ENCODE measurements around the gene G6PC3. TPM values are rescaled to one million over a fixed set of nuclear protein-coding genes. Genes with fewer than 3 reads are reported as not detected.

G6PC3 gene
- total RNA-seq, 4 donors from 2014 or later: 41.4 to 104 (median 80.8) TPM

DNA sequence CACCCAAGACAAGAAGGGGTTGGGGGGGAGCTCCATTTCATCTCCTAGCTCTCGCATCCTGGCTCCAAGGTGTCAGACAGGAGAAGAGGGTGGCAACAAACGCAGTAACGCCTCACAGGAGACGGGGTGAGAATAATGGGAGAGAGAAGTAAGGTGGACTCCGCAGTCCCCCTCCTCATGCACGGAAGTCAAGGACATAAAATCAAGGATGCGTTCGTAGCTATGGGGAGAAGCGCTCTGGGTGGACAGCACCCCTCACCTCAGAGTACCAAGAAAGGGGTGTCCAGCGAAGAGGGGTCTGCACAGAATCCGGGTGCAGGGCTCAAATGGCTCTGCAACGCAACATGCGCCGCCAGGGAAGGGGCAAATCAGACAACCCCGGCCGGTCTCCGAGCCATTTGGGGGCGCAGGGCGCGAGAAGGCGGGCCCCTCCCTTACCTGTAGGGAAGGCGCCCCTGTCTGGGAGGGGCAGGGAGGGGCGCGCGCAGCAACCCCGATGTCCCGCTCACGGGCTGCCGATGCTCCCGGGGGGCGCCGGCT lies 52.4 kb downstream of the G6PC3 start:
- intact Hi-C loops (cut with DNase I): loop anchor here (10.0 kb wide), 3 partner anchors 48 to 218 kb away; partner anchors contain the start of genes G6PC3, MPP2 and TMEM101
- WGBS, 2 donors: 1% methylated on average over 11 to 17 of the region's 32 CpGs
- H3K9me3 ChIP-seq: no peaks in the 10 kb centered on the region
- no peak for TF ChIP-seq POLR2A (IDR thresholded peaks at IDR 0.05)
- TF ChIP-seq, protein P1, sequence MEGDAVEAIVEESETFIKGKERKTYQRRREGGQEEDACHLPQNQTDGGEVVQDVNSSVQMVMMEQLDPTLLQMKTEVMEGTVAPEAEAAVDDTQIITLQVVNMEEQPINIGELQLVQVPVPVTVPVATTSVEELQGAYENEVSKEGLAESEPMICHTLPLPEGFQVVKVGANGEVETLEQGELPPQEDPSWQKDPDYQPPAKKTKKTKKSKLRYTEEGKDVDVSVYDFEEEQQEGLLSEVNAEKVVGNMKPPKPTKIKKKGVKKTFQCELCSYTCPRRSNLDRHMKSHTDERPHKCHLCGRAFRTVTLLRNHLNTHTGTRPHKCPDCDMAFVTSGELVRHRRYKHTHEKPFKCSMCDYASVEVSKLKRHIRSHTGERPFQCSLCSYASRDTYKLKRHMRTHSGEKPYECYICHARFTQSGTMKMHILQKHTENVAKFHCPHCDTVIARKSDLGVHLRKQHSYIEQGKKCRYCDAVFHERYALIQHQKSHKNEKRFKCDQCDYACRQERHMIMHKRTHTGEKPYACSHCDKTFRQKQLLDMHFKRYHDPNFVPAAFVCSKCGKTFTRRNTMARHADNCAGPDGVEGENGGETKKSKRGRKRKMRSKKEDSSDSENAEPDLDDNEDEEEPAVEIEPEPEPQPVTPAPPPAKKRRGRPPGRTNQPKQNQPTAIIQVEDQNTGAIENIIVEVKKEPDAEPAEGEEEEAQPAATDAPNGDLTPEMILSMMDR (IDR thresholded peaks at IDR 0.05): no peak
- no peaks in the 10 kb centered on the region for H3K36me3 ChIP-seq
- peaks cover 39 to 50% of the 10 kb centered on the region in 2 donors for H3K4me1 ChIP-seq
- peak overlapping the region; percentile 93 to 95 (median 94) for H3K27ac ChIP-seq
- no peaks in the 10 kb centered on the region for H3K27me3 ChIP-seq
- H3K4me3 ChIP-seq (replicated peaks in 1 of 3): peak overlapping the region; percentile 66 to 96 (median 82)
- DNase-seq: no peak

DNA sequence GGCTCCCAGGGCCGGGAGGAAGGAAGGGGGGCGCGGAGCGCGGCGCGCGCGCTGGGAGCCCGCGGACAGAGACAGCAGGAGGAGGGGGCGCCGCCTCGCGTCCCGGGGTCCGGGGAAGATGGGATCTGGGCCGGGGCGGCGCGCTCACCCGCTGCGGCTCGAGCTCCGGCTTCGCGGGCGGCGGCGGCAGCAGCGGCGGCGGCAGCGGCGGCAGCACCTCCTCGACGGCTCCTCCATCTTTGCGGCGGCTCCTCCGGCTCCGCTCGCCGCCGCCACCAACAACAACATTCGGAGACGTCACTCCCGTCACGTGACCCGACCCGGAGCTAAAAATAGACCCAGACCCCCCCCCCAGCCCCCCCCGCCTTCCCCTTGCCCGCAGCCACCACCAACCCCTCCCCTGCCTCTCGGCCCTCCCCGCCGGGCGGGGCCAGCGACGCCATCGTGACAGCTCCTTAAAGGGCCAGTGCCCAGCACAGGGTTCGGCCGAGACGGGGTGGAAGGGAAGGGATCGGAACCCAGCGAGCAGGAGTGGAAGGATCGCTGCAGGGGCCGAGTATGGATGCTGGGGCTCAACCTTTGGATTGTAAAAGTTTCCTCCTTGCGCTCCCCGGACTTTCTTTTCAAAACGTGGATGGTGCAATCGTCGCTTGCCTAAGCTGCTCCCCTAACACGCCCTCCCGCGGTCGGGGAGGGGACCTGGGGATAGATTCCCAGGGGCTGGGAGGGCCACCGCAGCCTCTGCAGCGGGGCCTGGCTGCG lies 53.0 kb downstream of the G6PC3 start, which contains the start of gene HDAC5:
TSS of gene HDAC5 (minus strand) at position 286 of the 762 bp plus-strand sequence. CDS start 6,126 bp downstream, outside the sequence.
- peak within 1 kb of the TSS; percentile 93 to 95 (median 94) for H3K27ac ChIP-seq
- H3K36me3 ChIP-seq: no peaks in the 10 kb centered on the region
- peak in 1 of 2 donors; percentile 92 for TF ChIP-seq POLR2A (IDR thresholded peaks at IDR 0.05)
- TF ChIP-seq, protein P1 (IDR thresholded peaks at IDR 0.05): peak in 5 of 6 experiments; percentile 45 to 60 (median 52)
- H3K27me3 ChIP-seq: no peaks in the 10 kb centered on the region
- H3K9me3 ChIP-seq: no peaks in the 10 kb centered on the region
- intact Hi-C loops (cut with DNase I): loop anchor here (10.0 kb wide), 3 partner anchors 49 to 219 kb away; partner anchors contain the start of genes G6PC3, MPP2 and TMEM101
- H3K4me3 ChIP-seq (replicated peaks in 1 of 3): peak within 1 kb of the TSS; percentile 66 to 96 (median 82)
- peak; percentile 96 to 97 for DNase-seq
- H3K4me1 ChIP-seq: peaks cover 39 to 47% of the 10 kb centered on the region in 2 donors
- 1% methylated on average over 19 to 33 of the region's 78 CpGs for WGBS, 2 donors

DNA sequence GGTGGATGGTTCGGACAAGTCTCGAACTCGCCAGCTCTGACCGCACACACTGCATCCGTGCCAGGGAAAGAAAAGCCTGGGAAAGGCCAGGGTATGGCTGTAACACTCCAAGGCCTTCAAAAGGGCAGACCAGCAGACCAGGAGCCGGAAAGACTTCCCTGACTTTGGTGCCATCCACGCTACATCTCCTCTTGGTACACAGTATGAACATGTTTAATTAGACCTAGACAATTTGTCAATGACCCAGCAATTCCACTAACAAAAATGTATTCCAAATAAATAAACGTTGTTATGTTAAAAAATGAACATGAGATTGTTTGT lies 53.5 kb downstream of the G6PC3 start:
- no peaks in the 10 kb centered on the region for H3K9me3 ChIP-seq
- no peak for TF ChIP-seq POLR2A (IDR thresholded peaks at IDR 0.05)
- TF ChIP-seq, protein P1 (IDR thresholded peaks at IDR 0.05): no peak
- H3K4me1 ChIP-seq: peaks cover 34 to 41% of the 10 kb centered on the region in 2 donors
- WGBS, 2 donors: 4 to 7% methylated on average over 8 of the region's 8 CpGs
- no peaks in the 10 kb centered on the region for H3K27me3 ChIP-seq
- H3K4me3 ChIP-seq (replicated peaks in 1 of 3): peak overlapping the region; percentile 20 to 96 (median 40)
- DNase-seq: no peak
- intact Hi-C loops (cut with DNase I): loop anchor here (10.0 kb wide), 3 partner anchors 49 to 219 kb away; partner anchors contain the start of genes G6PC3, MPP2 and TMEM101
- H3K36me3 ChIP-seq: no peaks in the 10 kb centered on the region
- H3K27ac ChIP-seq: peak overlapping the region; percentile 68 to 94 (median 69)

Small RNA genes within 50 kb of the gene (small RNA-seq; reads per million reads assigned to genes)
- gene RF00012: not detected

Other genes starting within 250 kb of the G6PC3 start
- gene MPP3, start 237.6 kb upstream of the G6PC3 start, total RNA-seq: 10 to 100 TPM in 3 of 4 donors, 1 to 10 TPM in 1; 7.1 to 20.5 (median 15.4) TPM
- gene CD300LG, start 223.6 kb upstream of the G6PC3 start, total RNA-seq: 10 to 100 TPM in 1 of 4 donors, 1 to 10 TPM in 3; 1.5 to 22.5 (median 2.2) TPM
- 10 to 100 TPM in 1 of 4 donors, 1 to 10 TPM in 3; 6.5 to 30.8 (median 9.0) TPM for gene MPP2, start 163.2 kb upstream of the G6PC3 start, total RNA-seq
- gene PPY, start 128.3 kb upstream of the G6PC3 start, total RNA-seq: not detected
- gene PYY, start 116.8 kb upstream of the G6PC3 start, total RNA-seq: 1 to 10 TPM in 1 of 4 donors, not detected in 3; 2.2 TPM
- gene NAGS, start 66.1 kb upstream of the G6PC3 start, total RNA-seq: 10 to 100 TPM; 11.9 to 19.2 (median 14.5) TPM
- gene TMEM101, start 55.8 kb upstream of the G6PC3 start, total RNA-seq: 10 to 100 TPM; 33.6 to 56.9 (median 45.0) TPM
- 10 to 100 TPM; 41.3 to 47.2 (median 43.8) TPM for gene LSM12, start 4.1 kb upstream of the G6PC3 start, total RNA-seq
- 100 to 1,000 TPM in 2 of 4 donors, 10 to 100 TPM in 2; 69.5 to 142 (median 107) TPM for gene HDAC5, start 52.9 kb downstream of the G6PC3 start, total RNA-seq
- 1 to 10 TPM in 1 of 4 donors, under 1 TPM in 3; 0.20 to 1.1 (median 0.30) TPM for gene HROB, start 71.2 kb downstream of the G6PC3 start, total RNA-seq
- gene ASB16, start 100.0 kb downstream of the G6PC3 start, total RNA-seq: 1 to 10 TPM; 1.4 to 2.4 (median 1.7) TPM
- gene TMUB2, start 116.2 kb downstream of the G6PC3 start, total RNA-seq: 10 to 100 TPM; 30.6 to 50.5 (median 44.6) TPM
- 10 to 100 TPM; 52.4 to 64.5 (median 58.0) TPM for gene ATXN7L3, start 129.1 kb downstream of the G6PC3 start, total RNA-seq
- 10 to 100 TPM; 63.6 to 97.4 (median 89.5) TPM for gene UBTF, start 148.9 kb downstream of the G6PC3 start, total RNA-seq
- under 1 TPM in 2 of 4 donors, not detected in 2; 0.15 to 0.78 TPM for gene SLC4A1, start 197.4 kb downstream of the G6PC3 start, total RNA-seq
- 1 to 10 TPM in 3 of 4 donors, under 1 TPM in 1; 0.89 to 4.1 (median 2.1) TPM for gene RUNDC3A, start 237.9 kb downstream of the G6PC3 start, total RNA-seq

Data from thyroid gland (tissue), 4 donors.